ENCODE data around the gene PLEKHM3.

PLEKHM3 gene

GRCh38 chr2:207835805-207836204 lies 189.5 kb downstream of the PLEKHM3 start:
- Histone ChIP-seq H3K36me3 (replicated peaks; ENCODE audit: low read depth, low read length) (no peaks in the 10 kb centered on the region), H3K4me1 (ENCODE audit: low read length) (peaks cover 23% of the 10 kb centered on the region), H3K79me2 (ENCODE audit: low read length) (no peaks in the 10 kb centered on the region), H3K9me3 (ENCODE audit: insufficient read depth, low read length) (no peaks in the 10 kb centered on the region), H3K9ac (ENCODE audit: low read length) (no peak overlapping the region), H4K20me1 (ENCODE audit: insufficient read depth, low read length) (no peaks in the 10 kb centered on the region), H3K27me3 (ENCODE audit: low read depth, low read length) (no peaks in the 10 kb centered on the region), H2AFZ (ENCODE audit: low read depth, low read length) (no peak overlapping the region), H3K4me2 (ENCODE audit: low read length) (no peak overlapping the region), H3K4me3 (ENCODE audit: low read length) (no peak overlapping the region), H3K27ac (ENCODE audit: low read length) (no peak overlapping the region)
- TF ChIP-seq, protein P1, sequence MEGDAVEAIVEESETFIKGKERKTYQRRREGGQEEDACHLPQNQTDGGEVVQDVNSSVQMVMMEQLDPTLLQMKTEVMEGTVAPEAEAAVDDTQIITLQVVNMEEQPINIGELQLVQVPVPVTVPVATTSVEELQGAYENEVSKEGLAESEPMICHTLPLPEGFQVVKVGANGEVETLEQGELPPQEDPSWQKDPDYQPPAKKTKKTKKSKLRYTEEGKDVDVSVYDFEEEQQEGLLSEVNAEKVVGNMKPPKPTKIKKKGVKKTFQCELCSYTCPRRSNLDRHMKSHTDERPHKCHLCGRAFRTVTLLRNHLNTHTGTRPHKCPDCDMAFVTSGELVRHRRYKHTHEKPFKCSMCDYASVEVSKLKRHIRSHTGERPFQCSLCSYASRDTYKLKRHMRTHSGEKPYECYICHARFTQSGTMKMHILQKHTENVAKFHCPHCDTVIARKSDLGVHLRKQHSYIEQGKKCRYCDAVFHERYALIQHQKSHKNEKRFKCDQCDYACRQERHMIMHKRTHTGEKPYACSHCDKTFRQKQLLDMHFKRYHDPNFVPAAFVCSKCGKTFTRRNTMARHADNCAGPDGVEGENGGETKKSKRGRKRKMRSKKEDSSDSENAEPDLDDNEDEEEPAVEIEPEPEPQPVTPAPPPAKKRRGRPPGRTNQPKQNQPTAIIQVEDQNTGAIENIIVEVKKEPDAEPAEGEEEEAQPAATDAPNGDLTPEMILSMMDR (IDR thresholded peaks at IDR 0.05; ENCODE audit: low read depth, low read length), result no peak
- TF ChIP-seq EZH2phosphoT487 (IDR thresholded peaks at IDR 0.05; ENCODE audit: low read depth), result no peak

DNA sequence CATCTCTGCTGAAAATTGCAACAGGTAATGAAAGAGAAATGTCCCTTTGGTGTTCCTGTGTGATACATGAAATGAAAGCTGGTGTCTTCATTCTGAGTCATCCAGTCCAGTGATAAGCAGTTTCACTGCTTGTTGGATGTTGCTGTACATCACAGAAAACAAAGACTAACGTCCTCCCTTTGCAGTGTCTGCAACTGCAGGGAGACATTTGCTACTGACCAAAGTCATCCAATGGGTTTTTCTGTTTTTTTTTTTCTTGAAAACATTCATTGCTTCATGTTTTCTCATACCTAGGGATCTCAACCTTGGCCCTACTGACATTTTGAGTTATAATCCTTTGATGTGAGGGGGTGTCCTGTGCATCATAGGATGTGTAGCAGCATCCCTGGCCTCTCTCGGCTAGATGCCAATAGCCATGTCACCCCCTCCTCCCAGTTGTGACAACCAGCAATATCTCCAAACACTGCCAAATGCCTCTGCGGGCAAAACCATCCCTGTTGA lies 192.0 kb downstream of the PLEKHM3 start:
- Histone ChIP-seq H3K27me3 (ENCODE audit: low read depth, low read length) (no peaks in the 10 kb centered on the region), H2AFZ (ENCODE audit: low read depth, low read length) (no peak overlapping the region), H4K20me1 (ENCODE audit: insufficient read depth, low read length) (no peaks in the 10 kb centered on the region), H3K9ac (ENCODE audit: low read length) (no peak overlapping the region), H3K27ac (ENCODE audit: low read length) (no peak overlapping the region), H3K79me2 (ENCODE audit: low read length) (no peaks in the 10 kb centered on the region), H3K4me3 (ENCODE audit: low read length) (no peak overlapping the region), H3K9me3 (ENCODE audit: insufficient read depth, low read length) (no peaks in the 10 kb centered on the region), H3K4me1 (ENCODE audit: low read length) (peaks cover 13% of the 10 kb centered on the region), H3K36me3 (replicated peaks; ENCODE audit: low read depth, low read length) (no peaks in the 10 kb centered on the region), H3K4me2 (ENCODE audit: low read length) (peak overlapping the region; percentile 45)
- TF ChIP-seq, protein P1 (IDR thresholded peaks at IDR 0.05; ENCODE audit: low read depth, low read length), result no peak
- TF ChIP-seq EZH2phosphoT487 (IDR thresholded peaks at IDR 0.05; ENCODE audit: low read depth), result no peak

DNA sequence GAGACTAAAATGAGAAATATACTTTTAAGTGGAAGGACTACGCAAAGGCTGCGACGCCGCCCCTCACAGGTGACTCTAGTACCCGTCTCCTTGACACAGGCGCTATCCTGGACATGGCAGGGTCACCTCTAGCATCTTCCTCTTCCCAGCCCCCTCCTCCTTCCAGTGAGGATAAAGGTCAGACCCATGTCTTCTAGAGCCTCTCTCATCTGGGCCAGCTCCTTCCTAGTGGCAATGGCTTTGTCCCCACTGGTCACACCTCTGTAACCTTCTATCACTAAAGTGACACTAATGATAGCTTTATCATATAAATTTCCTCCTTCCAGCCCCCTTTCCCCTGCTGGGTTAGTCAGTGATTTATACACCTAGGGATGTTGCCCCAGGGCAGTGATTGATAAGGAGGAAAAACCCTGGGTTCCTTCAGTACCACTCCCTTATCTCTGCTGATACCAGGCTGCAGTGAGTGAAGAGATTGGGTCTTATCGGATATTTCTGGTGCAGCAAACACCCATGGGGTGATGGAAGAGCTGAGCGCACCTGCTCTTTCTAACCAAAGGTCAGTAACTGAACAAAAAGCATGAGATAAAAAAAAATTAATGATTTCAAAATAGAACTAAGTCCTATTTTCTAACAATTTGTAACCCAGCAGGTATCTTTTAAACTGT lies 193.6 kb downstream of the PLEKHM3 start:
- H3K4me3 ChIP-seq (ENCODE audit: low read length), result no peak overlapping the region
- no peak overlapping the region for H2AFZ ChIP-seq (ENCODE audit: low read depth, low read length)
- H3K36me3 ChIP-seq (replicated peaks; ENCODE audit: low read depth, low read length), result no peaks in the 10 kb centered on the region
- no peaks in the 10 kb centered on the region for H4K20me1 ChIP-seq (ENCODE audit: insufficient read depth, low read length)
- H3K9me3 ChIP-seq (ENCODE audit: insufficient read depth, low read length), result no peaks in the 10 kb centered on the region
- H3K27me3 ChIP-seq (ENCODE audit: low read depth, low read length), result no peaks in the 10 kb centered on the region
- TF ChIP-seq, protein P1 (IDR thresholded peaks at IDR 0.05; ENCODE audit: low read depth, low read length), result no peak
- H3K79me2 ChIP-seq (ENCODE audit: low read length), result no peaks in the 10 kb centered on the region
- H3K9ac ChIP-seq (ENCODE audit: low read length), result no peak overlapping the region
- H3K4me1 ChIP-seq (ENCODE audit: low read length), result peaks cover 13% of the 10 kb centered on the region
- H3K27ac ChIP-seq (ENCODE audit: low read length), result no peak overlapping the region
- no peak overlapping the region for H3K4me2 ChIP-seq (ENCODE audit: low read length)

DNA sequence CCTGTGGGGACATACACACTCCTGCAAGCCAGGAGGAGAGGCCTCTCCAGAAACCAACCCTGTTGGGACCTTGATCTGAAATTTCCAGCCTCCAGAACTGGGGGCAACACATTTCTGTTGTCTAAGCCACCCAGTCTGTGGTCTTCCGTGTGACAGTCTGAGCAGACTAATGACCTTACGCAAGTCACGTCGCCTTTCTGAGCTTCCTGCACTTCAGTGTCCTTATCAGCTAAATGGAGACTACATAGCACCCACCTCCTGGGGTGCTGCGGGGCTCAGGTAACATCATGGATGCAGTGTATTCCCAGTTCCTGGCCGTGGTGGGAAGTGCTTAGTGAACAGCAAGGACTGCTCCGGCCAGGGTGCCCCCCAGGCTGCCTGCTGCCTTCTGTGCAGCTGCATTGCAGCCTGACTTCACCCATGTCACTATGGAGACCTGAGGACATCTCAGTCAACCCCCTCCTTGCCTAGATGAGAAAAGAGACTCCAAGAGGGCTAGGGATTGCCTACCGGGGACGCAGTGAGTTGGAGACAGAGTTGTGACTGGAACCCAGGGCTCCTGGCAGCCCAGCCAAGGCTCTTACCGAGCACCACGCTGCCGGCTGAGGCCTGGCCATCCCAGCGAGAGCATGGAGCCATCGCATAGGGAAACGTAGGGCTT lies 194.4 kb downstream of the PLEKHM3 start:
- Histone ChIP-seq H3K27ac (ENCODE audit: low read length) (no peak overlapping the region), H3K36me3 (replicated peaks; ENCODE audit: low read depth, low read length) (no peaks in the 10 kb centered on the region), H3K27me3 (ENCODE audit: low read depth, low read length) (no peaks in the 10 kb centered on the region), H4K20me1 (ENCODE audit: insufficient read depth, low read length) (no peaks in the 10 kb centered on the region), H3K4me1 (ENCODE audit: low read length) (peaks cover 13% of the 10 kb centered on the region), H3K9ac (ENCODE audit: low read length) (no peak overlapping the region), H2AFZ (ENCODE audit: low read depth, low read length) (no peak overlapping the region), H3K9me3 (ENCODE audit: insufficient read depth, low read length) (no peaks in the 10 kb centered on the region), H3K4me3 (ENCODE audit: low read length) (no peak overlapping the region), H3K4me2 (ENCODE audit: low read length) (no peak overlapping the region), H3K79me2 (ENCODE audit: low read length) (no peaks in the 10 kb centered on the region)
- TF ChIP-seq, protein P1 (IDR thresholded peaks at IDR 0.05; ENCODE audit: low read depth, low read length), result no peak
- no peak for TF ChIP-seq EZH2phosphoT487 (IDR thresholded peaks at IDR 0.05; ENCODE audit: low read depth)

Data from OCI-LY3 (cell line).